ENCODE measurements around the gene GFRA1.

The GFRA1 gene

DNA sequence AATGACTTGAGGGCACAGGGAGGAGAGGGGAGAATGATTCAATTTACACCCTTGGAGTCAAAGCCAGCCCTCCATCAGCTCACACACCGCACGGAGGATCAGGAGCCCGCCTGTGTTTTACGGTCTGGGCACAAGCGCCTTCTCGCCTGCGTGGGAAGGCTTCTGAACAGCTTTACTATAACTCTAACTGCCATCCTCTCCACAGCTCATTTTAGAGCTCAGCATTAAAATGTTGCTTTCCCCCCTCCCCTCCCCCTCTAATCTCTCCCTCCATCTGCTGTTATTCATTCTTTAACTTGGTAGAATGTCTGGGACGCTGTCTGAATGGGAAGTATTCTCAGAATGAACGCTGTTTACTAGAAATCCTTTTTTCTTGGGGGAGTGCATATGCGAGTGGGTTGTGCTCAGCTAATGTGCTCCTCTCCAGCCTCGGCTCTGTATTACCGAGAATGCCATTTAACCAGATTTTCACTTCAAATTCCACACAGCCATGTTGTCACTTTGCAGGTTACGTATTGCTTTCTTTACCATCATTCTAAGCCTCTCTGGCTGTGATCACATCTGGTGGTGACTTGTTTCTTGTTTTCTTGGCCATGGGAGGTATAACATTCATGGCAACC is 140.1 kb downstream of the GFRA1 start:
- no peak for DNase-seq (ENCODE audit: low read depth in 3 of 3, low spot score in 1 of 3)

DNA sequence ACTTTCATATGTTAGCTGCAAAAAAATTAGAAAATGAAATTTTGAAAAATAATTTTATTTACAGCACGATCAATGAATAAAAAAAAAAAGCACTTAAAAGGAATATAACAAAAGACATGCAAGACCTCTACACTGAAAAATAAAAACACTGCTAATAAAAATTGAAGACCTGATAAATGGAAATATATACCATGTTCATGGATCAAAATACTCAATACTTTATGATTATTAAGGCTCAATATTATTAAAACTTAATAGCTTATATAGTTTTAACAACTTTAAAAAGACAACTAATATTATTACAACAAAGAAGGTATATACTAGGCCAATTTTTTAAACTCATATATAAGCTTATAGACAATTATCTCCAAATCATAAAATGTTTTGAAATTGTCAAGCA is 143.0 kb downstream of the GFRA1 start:
- no peak for DNase-seq (ENCODE audit: low read depth in 3 of 3, low spot score in 1 of 3)

DNA sequence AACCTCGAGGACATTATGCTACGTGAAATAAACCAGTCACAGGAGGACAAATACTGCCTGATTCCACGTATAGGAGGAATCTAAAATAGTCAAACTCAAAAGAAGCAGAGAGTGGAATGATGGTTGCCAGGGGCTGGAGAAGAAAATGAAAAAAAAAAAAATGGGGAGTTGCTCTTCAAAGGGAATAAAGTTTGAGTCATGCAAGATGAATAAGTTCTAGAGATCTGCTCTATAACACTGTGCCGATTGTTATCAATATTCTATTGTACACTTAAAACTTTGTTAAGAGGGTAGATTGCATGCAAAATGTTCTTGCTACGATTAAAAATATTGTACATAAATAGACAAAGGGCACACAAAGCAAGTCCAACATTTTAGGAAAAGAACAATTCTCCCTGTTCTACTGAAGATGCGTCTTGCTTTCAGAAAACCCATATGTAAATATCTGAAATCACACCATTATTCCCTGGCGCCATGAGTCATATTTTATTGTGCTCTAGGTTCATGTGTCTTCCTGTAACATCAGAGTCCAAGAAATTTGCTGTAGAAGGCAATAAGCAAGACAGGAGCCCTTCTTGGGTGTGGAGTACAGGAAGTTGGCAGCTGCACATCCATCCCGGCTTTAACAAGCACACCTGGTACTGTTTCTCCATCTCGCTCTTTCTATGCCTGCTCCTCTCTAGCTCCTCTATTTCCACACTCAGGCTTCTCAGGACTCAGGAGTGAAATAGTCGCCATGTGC is 145.9 kb downstream of the GFRA1 start:
- no peak for DNase-seq (ENCODE audit: low read depth in 3 of 3, low spot score in 1 of 3)

DNA sequence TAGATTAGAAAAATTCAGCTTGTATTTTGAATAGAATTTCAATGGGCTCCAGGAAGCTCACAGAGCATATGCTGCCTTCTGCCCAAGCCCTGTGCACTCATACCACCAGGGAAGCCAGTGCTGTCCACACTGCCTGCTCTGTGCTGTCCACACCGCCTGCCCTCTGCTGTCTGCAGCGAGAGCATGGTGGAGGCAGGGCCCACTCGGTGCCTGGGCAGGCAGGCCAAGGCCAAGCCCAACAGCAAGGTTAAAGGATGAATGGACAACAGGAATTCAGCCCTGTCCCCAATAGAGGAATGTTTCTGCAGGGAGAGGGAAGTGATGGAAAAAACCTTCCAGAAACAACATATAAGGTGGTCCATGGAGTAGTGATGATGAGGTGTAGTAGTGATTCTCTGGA is 146.8 kb downstream of the GFRA1 start:
- no peak for DNase-seq (ENCODE audit: low read depth in 3 of 3, low spot score in 1 of 3)

- no peak for DNase-seq (ENCODE audit: low read depth in 3 of 3, low spot score in 1 of 3)
These were observed 147.8 kb downstream of the GFRA1 start for GRCh38 chr10:116125180-116125579.

DNA sequence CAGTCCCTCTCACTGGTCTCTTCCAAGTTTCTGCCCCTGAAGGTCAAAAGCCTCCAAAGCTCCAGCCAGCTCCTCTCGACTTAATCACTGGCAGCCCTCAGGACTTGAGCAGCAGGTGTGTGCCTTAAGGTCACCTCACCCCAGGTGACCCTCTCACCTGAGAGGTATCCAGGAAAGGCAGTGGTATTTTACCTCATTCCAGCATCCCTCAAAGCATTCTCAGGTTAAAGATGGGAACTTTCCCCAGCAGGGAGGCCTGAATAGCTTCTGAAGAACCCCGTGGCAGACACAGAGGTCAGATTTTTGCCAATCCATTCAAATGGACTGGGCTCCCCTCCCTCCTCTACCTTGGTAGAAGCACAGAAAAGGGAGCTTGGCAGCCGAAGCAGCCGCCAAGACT is 148.2 kb downstream of the GFRA1 start:
- DNase-seq (ENCODE audit: low read depth in 3 of 3, low spot score in 1 of 3), result no peak

- DNase-seq (ENCODE audit: low read depth in 3 of 3, low spot score in 1 of 3), result no peak
These were observed 150.3 kb downstream of the GFRA1 start for GRCh38 chr10:116122664-116123063.

DNA sequence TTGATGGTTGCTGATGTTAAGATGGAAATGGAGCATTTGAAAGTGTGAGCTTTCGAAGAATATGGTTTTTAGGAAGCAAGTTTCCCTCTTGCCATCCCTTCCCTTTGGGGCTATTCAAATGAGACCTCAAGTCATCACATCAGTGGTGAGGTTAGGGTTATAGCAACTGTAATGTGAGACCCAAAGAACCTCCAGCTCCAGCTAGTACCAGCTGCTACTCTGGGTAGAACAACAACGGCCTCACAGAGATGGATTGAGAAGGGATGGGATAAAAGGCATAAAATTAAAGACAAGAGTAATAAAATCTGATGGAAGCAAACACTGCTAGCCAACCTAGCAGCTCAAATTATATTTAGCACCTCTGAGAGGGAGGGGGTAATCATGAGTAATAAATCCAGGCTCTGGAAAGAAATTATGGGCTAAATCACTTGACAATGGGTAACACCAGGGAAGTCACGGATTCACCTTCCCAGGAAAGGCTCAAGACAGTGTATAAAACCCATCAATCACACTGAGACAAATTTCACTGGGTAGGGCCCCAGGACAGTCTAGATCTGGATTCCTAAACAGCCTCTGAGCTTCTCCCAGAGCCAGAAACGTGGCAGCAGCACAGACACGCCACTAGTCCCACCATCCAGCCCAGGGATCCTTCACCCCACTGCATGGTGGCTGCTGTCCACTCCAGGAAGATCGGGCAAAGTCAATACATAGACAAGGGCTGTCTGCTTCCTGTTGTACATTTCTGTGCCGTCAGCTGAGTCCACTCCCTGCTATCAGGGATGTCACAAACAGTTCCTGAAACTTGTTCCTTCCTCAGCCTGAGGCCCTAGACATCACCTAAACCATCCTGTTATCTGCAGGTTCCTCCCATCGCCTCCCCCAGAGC is 151.1 kb downstream of the GFRA1 start:
- DNase-seq (ENCODE audit: low read depth in 3 of 3, low spot score in 1 of 3), result no peak

DNA sequence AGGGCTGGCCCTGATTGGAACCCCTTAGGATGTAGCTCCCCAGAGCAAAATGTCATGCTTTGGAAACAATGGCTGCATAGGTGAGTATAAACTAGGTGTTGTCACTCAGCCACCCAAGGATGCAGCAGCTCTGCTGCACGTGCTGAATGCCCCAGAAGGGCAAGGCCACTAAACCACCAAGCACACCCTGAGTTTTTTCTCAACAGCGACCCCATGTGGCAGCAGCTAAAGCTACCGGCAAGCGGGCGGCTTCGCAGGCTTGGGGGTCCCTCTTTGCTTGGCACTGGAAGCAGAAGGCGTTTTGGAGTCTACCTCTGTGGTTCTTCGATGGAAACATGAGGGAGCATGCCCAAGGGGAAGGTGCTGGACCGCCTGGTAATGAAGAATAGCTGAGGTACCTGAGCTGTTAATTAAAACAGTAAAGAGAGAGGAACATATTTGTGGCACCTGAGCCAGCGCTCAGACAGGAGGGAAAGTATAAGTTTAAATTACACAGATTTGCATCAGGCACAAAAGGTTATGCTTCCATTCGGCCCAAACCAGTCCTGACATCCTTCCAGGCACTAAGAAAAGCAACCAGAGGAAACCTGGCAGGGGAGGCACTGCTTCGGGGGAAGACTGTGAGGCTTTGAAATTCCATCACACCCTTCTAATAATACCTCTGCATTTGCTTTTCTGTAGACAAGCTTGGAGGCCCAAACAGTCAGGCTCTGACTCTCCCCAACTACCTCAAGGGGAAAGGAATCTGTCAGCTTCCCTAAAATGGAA is 152.1 kb downstream of the GFRA1 start:
- no peak for DNase-seq (ENCODE audit: low read depth in 3 of 3, low spot score in 1 of 3)

- no peak for DNase-seq (ENCODE audit: low read depth in 3 of 3, low spot score in 1 of 3)
These were observed 154.2 kb downstream of the GFRA1 start for GRCh38 chr10:116118847-116119246.

- DNase-seq (ENCODE audit: low read depth in 3 of 3, low spot score in 1 of 3), result no peak
These were observed 157.2 kb downstream of the GFRA1 start for GRCh38 chr10:116115797-116116196.

GRCh38 chr10:116115036-116115641 is 157.9 kb downstream of the GFRA1 start:
- no peak for DNase-seq (ENCODE audit: low read depth in 3 of 3, low spot score in 1 of 3)

DNA sequence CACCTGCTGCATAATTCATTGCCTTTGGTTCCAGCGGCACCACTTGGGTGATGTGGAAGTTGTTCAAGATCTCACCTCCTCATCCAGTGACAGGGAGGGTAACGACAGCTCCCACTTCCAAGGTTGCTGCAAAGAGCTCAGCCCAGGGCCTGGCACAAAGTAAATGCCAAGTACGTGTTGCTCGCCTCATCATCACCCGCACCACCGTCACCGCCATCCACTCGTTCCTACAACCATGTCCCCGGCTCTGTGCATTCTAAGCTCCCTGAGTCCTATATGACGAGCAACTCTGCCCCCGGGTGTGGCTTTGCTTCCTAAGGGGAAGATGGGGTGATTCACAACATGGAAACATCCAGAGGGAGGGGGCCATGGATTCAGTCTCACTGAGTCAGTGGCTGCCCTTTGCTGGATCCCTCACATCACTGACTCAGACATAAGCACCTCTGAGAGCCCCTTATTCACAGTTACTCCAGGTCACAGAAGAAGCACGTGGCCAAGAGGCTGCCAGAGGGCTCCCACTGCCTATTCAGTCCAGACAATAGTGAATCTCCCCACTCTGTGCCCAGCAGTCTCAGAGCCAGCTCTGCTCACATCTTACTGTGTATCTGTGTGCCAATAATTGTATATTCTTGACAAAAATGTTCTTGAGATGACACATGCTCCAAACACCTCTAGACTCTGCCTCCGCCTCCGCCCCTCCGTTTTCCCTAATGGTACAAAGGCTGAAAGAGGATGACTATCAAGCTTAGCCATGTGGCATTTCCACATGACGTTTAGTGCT is 159.1 kb downstream of the GFRA1 start:
- no peak for DNase-seq (ENCODE audit: low read depth in 3 of 3, low spot score in 1 of 3)

DNA sequence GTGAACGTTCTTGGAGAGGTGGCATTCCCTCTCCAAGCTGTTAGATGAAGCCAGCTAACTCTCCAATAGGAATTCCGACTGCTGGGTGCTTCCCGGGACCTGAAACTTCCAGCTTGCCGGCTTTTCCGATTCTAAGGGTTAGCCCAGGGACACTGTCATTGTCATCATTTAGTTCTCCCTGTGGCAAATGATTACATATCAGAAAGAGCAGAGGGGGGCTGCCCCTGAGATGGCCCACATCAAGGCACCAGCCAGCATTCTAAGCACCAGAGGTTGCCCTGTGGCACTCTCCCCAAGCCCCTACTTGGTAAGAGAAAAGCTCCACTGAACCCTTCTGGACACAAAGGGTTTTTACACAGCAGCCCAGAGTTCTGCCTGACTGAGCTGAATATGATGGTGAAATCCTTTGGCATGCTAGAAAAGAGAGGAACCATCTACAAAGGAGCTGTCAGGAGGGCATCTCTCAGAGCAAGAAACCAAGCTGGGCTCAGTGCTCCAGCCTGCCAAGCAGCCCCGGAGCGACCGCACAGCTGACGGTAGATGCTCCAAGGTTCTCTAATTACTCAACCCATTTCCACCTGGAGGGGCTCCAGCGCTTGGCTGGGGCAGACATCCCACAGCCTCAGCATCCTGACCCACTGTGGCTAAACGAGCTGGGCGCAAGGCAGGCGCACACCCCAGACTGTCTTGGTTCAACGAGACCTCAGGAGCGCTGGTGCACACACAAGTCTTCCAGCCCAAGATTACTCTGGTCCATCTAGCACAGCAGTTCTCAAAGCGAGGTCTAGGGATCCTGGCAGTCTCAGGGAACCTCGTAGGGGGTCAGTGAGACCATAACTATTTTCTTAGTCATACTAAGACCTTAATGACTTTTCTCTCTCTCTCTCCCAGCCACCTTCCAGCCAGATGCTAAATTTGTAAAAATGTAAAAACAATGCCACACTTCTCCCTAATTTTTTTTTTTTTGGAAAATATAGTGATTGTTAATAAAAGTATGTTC is 160.5 kb downstream of the GFRA1 start:
- DNase-seq (ENCODE audit: low read depth in 3 of 3, low spot score in 1 of 3), result no peak

GRCh38 chr10:116111483-116112095 is 161.4 kb downstream of the GFRA1 start:
- no peak for DNase-seq (ENCODE audit: low read depth in 3 of 3, low spot score in 1 of 3)

DNA sequence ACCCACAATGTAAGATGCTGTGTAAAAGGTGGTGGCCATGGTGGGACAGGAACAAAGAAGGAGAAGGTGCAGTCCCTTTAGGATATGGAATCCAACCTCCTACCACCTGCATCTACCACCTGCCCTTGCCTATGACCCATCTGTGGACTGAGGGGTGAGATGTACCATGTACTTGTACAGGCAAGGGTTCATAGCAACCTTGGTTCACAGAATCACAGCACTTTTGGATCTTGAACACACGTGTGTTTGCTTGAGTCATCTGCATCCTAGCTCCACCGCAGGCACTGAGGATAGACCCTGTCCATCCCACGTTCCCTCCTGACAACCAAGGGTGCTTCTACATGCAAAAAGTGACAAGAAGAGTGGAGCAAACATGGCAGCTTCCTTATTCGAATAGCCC is 162.3 kb downstream of the GFRA1 start:
- DNase-seq (ENCODE audit: low read depth in 3 of 3, low spot score in 1 of 3), result no peak

- no peak for DNase-seq (ENCODE audit: low read depth in 3 of 3, low spot score in 1 of 3)
These were observed 163.1 kb downstream of the GFRA1 start for GRCh38 chr10:116109881-116110280.

GRCh38 chr10:116109481-116109880 is 163.5 kb downstream of the GFRA1 start:
- DNase-seq (ENCODE audit: low read depth in 3 of 3, low spot score in 1 of 3), result no peak
